ENCODE data around the gene KCNJ13.

GRCh38 chr2:232810444-232810843, 34.1 kb upstream of the KCNJ13 start:
- TF ChIP-seq CTCF (IDR thresholded peaks at IDR 0.05) (no peak), POLR2A (IDR thresholded peaks at IDR 0.05) (no peak)

All from esophagus squamous epithelium (tissue), 4 donors.